ENCODE results near the gene RAB28. TPM values are rescaled to one million over a fixed set of nuclear protein-coding genes. Genes with fewer than 3 reads are reported as not detected.

The RAB28 gene
- total RNA-seq, 1 donor from 2014 or later, result 26.9 TPM

DNA sequence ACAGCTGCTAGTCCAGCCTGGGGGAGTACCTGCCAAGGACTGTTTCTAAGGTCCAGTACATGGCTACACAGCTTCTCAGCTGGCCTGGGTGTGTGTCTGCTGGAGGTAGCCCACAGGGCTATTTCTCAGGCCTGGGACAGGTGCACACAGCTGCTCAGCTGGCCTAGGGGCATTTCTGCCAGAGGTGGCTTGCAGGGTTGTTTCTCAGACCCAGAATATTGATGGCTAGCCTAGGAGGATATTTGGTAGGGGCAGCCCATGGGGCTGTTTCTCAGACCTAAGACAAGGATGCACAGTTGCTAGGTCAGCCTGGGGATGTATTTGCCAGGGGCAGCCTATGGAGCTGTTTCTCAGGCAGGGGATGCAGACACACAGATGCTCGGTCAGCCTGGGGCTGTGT lies 29.4 kb downstream of the RAB28 start:
- TF ChIP-seq CTCF (IDR thresholded peaks at IDR 0.05; ENCODE audit: unreplicated experiment), result no peak
- H3K9me3 Mint-ChIP-seq (ENCODE audit: low read depth), result no peaks in the 10 kb centered on the region
- no peaks in the 10 kb centered on the region for H3K27me3 Mint-ChIP-seq
- no peaks in the 10 kb centered on the region for H3K4me1 Mint-ChIP-seq (ENCODE audit: low read depth)
- H3K27ac Mint-ChIP-seq, result no peak overlapping the region
- peaks cover 12% of the 10 kb centered on the region for H3K36me3 Mint-ChIP-seq (ENCODE audit: insufficient read depth)
- H3K4me3 Mint-ChIP-seq (ENCODE audit: low read depth), result no peak overlapping the region
- DNase-seq (ENCODE audit: low spot score, unreplicated experiment), result no peak

DNA sequence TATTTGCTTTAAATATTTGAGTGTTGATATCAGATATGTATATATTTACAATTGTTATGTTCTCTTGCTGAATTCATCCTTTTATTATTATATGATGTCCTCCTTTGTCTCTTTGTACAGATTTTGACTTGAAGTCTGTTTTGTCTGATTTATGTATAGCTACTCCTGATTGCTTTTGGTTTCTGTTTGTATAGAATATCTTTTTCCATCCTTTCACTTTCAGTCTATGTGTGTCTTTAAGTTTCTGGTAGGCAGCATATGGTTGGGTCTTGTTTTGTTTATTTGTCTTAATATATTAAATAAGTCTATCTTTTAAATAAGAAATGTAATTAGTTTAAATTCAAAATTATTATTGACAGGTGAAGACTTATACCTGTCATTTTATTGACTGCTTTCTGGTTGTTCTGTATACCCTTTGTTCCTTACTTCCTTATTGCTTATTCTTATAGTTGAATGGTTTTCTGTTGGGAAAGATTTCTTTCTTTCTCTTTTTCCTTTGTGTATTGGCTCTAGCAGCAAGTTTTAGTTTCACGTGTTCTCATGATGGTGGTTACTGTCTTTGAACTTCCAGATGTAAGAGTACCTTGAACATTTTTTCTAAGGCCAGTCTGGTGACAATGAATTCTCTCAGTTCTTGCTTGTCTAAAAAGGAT lies 31.1 kb downstream of the RAB28 start:
- no peaks in the 10 kb centered on the region for H3K27me3 Mint-ChIP-seq
- no peaks in the 10 kb centered on the region for H3K9me3 Mint-ChIP-seq (ENCODE audit: low read depth)
- H3K4me1 Mint-ChIP-seq (ENCODE audit: low read depth), result no peaks in the 10 kb centered on the region
- no peak overlapping the region for H3K27ac Mint-ChIP-seq
- no peak for DNase-seq (ENCODE audit: low spot score, unreplicated experiment)
- TF ChIP-seq CTCF (IDR thresholded peaks at IDR 0.05; ENCODE audit: unreplicated experiment), result no peak
- H3K4me3 Mint-ChIP-seq (ENCODE audit: low read depth), result no peak overlapping the region
- H3K36me3 Mint-ChIP-seq (ENCODE audit: insufficient read depth), result peaks cover 12% of the 10 kb centered on the region

DNA sequence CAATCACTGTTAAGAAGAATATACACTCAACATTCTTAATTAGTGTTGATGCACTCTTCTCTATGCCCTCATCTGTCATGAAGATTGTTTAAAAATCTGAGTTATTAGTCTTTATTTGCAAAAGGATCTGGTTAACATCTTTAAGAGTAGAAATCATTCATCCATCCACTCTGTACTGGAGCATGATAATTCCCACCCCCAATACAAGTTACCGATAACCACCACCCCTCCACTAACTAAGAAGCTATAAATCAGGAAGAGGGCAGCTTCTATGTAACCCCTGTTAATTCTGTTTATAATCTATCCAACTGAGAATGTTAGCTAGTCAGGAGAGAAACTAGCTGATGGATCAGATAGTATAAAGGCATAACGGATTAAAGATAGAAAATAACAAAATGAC lies 34.5 kb downstream of the RAB28 start:
- Mint-ChIP-seq H3K4me1 (ENCODE audit: low read depth) (peaks cover 6% of the 10 kb centered on the region), H3K4me3 (ENCODE audit: low read depth) (no peak overlapping the region), H3K9me3 (ENCODE audit: low read depth) (peaks cover 5% of the 10 kb centered on the region), H3K27me3 (no peaks in the 10 kb centered on the region), H3K27ac (no peak overlapping the region), H3K36me3 (ENCODE audit: insufficient read depth) (peaks cover 21% of the 10 kb centered on the region)
- no peak for TF ChIP-seq CTCF (IDR thresholded peaks at IDR 0.05; ENCODE audit: unreplicated experiment)
- DNase-seq (ENCODE audit: low spot score, unreplicated experiment), result no peak

GRCh38 chr4:13445841-13446790 lies 38.0 kb downstream of the RAB28 start:
- DNase-seq (ENCODE audit: low spot score, unreplicated experiment), result no peak
- no peak overlapping the region for H3K27ac Mint-ChIP-seq
- H3K36me3 Mint-ChIP-seq (ENCODE audit: insufficient read depth), result peaks cover 16% of the 10 kb centered on the region
- no peaks in the 10 kb centered on the region for H3K27me3 Mint-ChIP-seq
- TF ChIP-seq CTCF (IDR thresholded peaks at IDR 0.05; ENCODE audit: unreplicated experiment), result no peak
- peaks cover 6% of the 10 kb centered on the region for H3K9me3 Mint-ChIP-seq (ENCODE audit: low read depth)
- peak overlapping the region; percentile 62 for H3K4me3 Mint-ChIP-seq (ENCODE audit: low read depth)
- peaks cover 6% of the 10 kb centered on the region for H3K4me1 Mint-ChIP-seq (ENCODE audit: low read depth)

DNA sequence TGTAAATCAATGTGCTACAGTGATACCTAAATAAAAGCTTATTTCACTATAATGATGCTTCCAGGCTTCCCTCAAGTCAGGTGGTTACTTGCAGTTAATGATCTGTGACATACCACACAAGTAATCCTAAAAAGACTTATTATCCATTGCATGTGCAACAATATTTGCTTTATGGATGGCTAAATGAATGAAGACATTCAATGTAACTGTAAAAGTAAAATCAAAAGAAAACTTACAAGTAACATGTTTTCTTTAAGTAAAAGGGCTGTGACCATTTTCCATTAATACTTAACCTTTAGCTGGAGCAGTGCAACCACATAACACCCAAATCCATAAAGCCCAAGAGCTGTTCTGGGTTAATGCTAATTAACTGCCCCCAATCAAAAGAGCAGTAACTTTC lies 42.6 kb downstream of the RAB28 start:
- no peak for TF ChIP-seq CTCF (IDR thresholded peaks at IDR 0.05; ENCODE audit: unreplicated experiment)
- Mint-ChIP-seq H3K4me3 (ENCODE audit: low read depth) (no peak overlapping the region), H3K36me3 (ENCODE audit: insufficient read depth) (peaks cover 43% of the 10 kb centered on the region), H3K9me3 (ENCODE audit: low read depth) (peaks cover 20% of the 10 kb centered on the region), H3K4me1 (ENCODE audit: low read depth) (peaks cover 4% of the 10 kb centered on the region), H3K27me3 (no peaks in the 10 kb centered on the region), H3K27ac (no peak overlapping the region)
- no peak for DNase-seq (ENCODE audit: low spot score, unreplicated experiment)
